ENCODE measurements around the gene PIP5K1B.
"Not testable (repeated sequence)": the region's sequence is repeated elsewhere in the genome, so short reads cannot be mapped to it uniquely, and the experiment has no call there.

Gene PIP5K1B

GRCh38 chr9:68983522-68984424, 278.7 kb downstream of the PIP5K1B start:
- DNase-seq (ENCODE audit: low read depth in 2 of 2), result no peak

GRCh38 chr9:68986949-68987348, 281.9 kb downstream of the PIP5K1B start:
- DNase-seq (ENCODE audit: low read depth in 2 of 2), result not testable (repeated sequence)

- DNase-seq (ENCODE audit: low read depth in 2 of 2), result no peak
These were observed 286.4 kb downstream of the PIP5K1B start for GRCh38 chr9:68991457-68991856.

GRCh38 chr9:68995776-68996175, 290.7 kb downstream of the PIP5K1B start:
- no peak for DNase-seq (ENCODE audit: low read depth in 2 of 2)

GRCh38 chr9:68996462-68996861, 291.4 kb downstream of the PIP5K1B start:
- DNase-seq (ENCODE audit: low read depth in 2 of 2), result no peak

- no peak for DNase-seq (ENCODE audit: low read depth in 2 of 2)
These were observed 292.6 kb downstream of the PIP5K1B start for GRCh38 chr9:68997666-68998065.

- DNase-seq (ENCODE audit: low read depth in 2 of 2), result no peak
These were observed 293.3 kb downstream of the PIP5K1B start for GRCh38 chr9:68998385-68998784.

GRCh38 chr9:68998812-68999211, 293.8 kb downstream of the PIP5K1B start:
- DNase-seq (ENCODE audit: low read depth in 2 of 2), result no peak

- DNase-seq (ENCODE audit: low read depth in 2 of 2), result peak; percentile 11 to 23
These were observed 294.5 kb downstream of the PIP5K1B start for GRCh38 chr9:68999393-69000105.

GRCh38 chr9:69001921-69002320, 296.9 kb downstream of the PIP5K1B start:
- no peak for DNase-seq (ENCODE audit: low read depth in 2 of 2)

GRCh38 chr9:69003051-69003450, 298.0 kb downstream of the PIP5K1B start:
- no peak for DNase-seq (ENCODE audit: low read depth in 2 of 2)

- no peak for DNase-seq (ENCODE audit: low read depth in 2 of 2)
These were observed 299.8 kb downstream of the PIP5K1B start for GRCh38 chr9:69004836-69005235.

- DNase-seq (ENCODE audit: low read depth in 2 of 2), result no peak
These were observed 304.7 kb downstream of the PIP5K1B start for GRCh38 chr9:69009708-69010107.

- no peak for DNase-seq (ENCODE audit: low read depth in 2 of 2)
These were observed 307.8 kb downstream of the PIP5K1B start for GRCh38 chr9:69012696-69013381.

GRCh38 chr9:69013382-69013727, 308.3 kb downstream of the PIP5K1B start:
- DNase-seq (ENCODE audit: low read depth in 2 of 2), result no peak

- no peak for DNase-seq (ENCODE audit: low read depth in 2 of 2)
These were observed 309.0 kb downstream of the PIP5K1B start, which contains the start of gene PRKACG for GRCh38 chr9:69014013-69014412. Gene PRKACG (minus strand): TSS chr9:69014113. CDS start chr9:69014092, 21 bp downstream.

- DNase-seq (ENCODE audit: low read depth in 2 of 2), result no peak
These were observed 311.4 kb downstream of the PIP5K1B start for GRCh38 chr9:69016191-69017096.

GRCh38 chr9:69018737-69019136, 313.7 kb downstream of the PIP5K1B start:
- DNase-seq (ENCODE audit: low read depth in 2 of 2), result no peak

GRCh38 chr9:69019808-69020207, 314.8 kb downstream of the PIP5K1B start:
- DNase-seq (ENCODE audit: low read depth in 2 of 2), result no peak

- DNase-seq (ENCODE audit: low read depth in 2 of 2), result no peak
These were observed 315.5 kb downstream of the PIP5K1B start for GRCh38 chr9:69020301-69021145.
